Fibroblast of lung (primary cell): ENCODE results near the gene WWOX.

Experiments used
- CTCF ChIP-seq, 2 donors: IDR thresholded peaks in 1 of 2; conservative IDR thresholded peaks in 1 of 2; 1 replicate in 1 of 2; 2 replicates in 1 of 2; pipeline ENCODE4 v1.5.1; 2011 to 2012; ENCODE audit warnings: low read length in 2 of 2, control low read depth in 1 of 2, inconsistent platforms in 1 of 2, low read depth in 1 of 2, mild to moderate bottlenecking in 1 of 2
- EZH2 ChIP-seq: IDR thresholded peaks from 2 replicates; pipeline ENCODE4 v1.5.1; 2012; ENCODE audit warnings: low read length, control low read depth, mild to moderate bottlenecking; ENCODE audit errors: missing control alignments

GRCh38 chr16:79185711-79186110, 1086.3 kb downstream of the WWOX start:
- TF ChIP-seq EZH2 (no peak), CTCF (conservative IDR thresholded peaks at IDR 0.05 in 1 of 2, IDR thresholded peaks at IDR 0.05 in 1 of 2; ENCODE audit: low read depth in 1 of 2, low read length in 2 of 2) (no peak)
